Panc1 (cell line): ENCODE results near the gene ANHX. TPM values are rescaled to one million over a fixed set of nuclear protein-coding genes. Genes with fewer than 3 reads are reported as not detected.

Experiments
- ATAC-seq: fragments of 200-7000 bp; cut with Tn5 transposase; 2 replicates; pipeline ENCODE4 v1.9.1; 2020; ENCODE audit warnings: mild to moderate bottlenecking, moderate library complexity
- BruUV-seq: library from RNA; stranded (reverse); fragments of 400-500 nt; replicated peaks from 2 replicates; lab custom pipeline; 2021; lab: Mats Ljungman, UMichigan
- CTCF ChIA-PET: fragments of 300-600 bp; sonication (Branson Sonifier 250); formaldehyde crosslinking; loops from one replicate; lab custom pipeline; 2022; ENCODE audit warnings: antibody characterized with exemption; lab: Charles Lee
- POLR2A ChIA-PET: fragments of 300-600 bp; sonication (Branson Sonifier 250); formaldehyde crosslinking; loops from one replicate; lab custom pipeline; 2022; ENCODE audit warnings: antibody characterized with exemption; lab: Charles Lee
- DNase-seq: peaks from one replicate; pipeline ENCODE4 v3.0.0-alpha.2; 2010; ENCODE audit warnings: low read depth, low spot score
- H3K27ac ChIP-seq: 2 replicates; pipeline ENCODE4 v1.5.1; 2011; ENCODE audit warnings: mild to moderate bottlenecking, low read length, inconsistent platforms
- H3K27me3 ChIP-seq: fragments of 200-500 bp; sonication (Bioruptor generic); 2 replicates; pipeline ENCODE4 v1.6.0; 2014; ENCODE audit warnings: low read length, inconsistent platforms; ENCODE audit not compliant: control insufficient read depth, insufficient read depth
- H3K36me3 ChIP-seq: fragments of 200-500 bp; sonication (Bioruptor generic); 2 replicates; pipeline ENCODE4 v1.5.1; 2014; ENCODE audit warnings: inconsistent platforms, mild to moderate bottlenecking, low read length, moderate library complexity; ENCODE audit not compliant: control insufficient read depth, insufficient read depth
- H3K4me1 ChIP-seq: 2 replicates; pipeline ENCODE4 v1.5.1; 2011; ENCODE audit warnings: inconsistent platforms, mild to moderate bottlenecking, low read length, moderate library complexity; ENCODE audit not compliant: control insufficient read depth, insufficient read depth
- H3K4me3 ChIP-seq, 2 experiments: 2 replicates each; pipeline ENCODE4 v1.5.1; 2011 to 2012; ENCODE audit warnings: low read depth in 2 of 2, low read length in 2 of 2, mild to moderate bottlenecking in 2 of 2, inconsistent platforms in 1 of 2, moderate library complexity in 1 of 2
- H3K9me3 ChIP-seq: fragments of 200-500 bp; sonication (Bioruptor generic); 2 replicates; pipeline ENCODE4 v1.5.1; 2014; ENCODE audit warnings: low read depth, mild to moderate bottlenecking, inconsistent platforms, low read length, moderate library complexity; ENCODE audit not compliant: control insufficient read depth, insufficient read depth
- CTCF ChIP-seq: fragments of 450-650 bp; IDR thresholded peaks from 2 replicates; pipeline ENCODE4 v1.5.1; 2017; ENCODE audit warnings: mild to moderate bottlenecking
- POLR2AphosphoS5 ChIP-seq: IDR thresholded peaks from 2 replicates; pipeline ENCODE4 v1.6.1; 2012; ENCODE audit warnings: mild to moderate bottlenecking, low read depth, low read length, moderate library complexity
- REST ChIP-seq, 2 experiments: IDR thresholded peaks; 2 replicates each; pipeline ENCODE4 v1.6.1; 2011 to 2012; ENCODE audit warnings: low read depth in 2 of 2, control low read depth in 1 of 2, low read length in 1 of 2, mild to moderate bottlenecking in 1 of 2, moderate library complexity in 1 of 2; ENCODE audit not compliant: insufficient read depth in 1 of 2
- SIN3A ChIP-seq: IDR thresholded peaks from 2 replicates; pipeline ENCODE4 v1.6.1; 2012; ENCODE audit warnings: low read depth, mild to moderate bottlenecking, low read length, moderate library complexity, borderline replicate concordance; ENCODE audit not compliant: insufficient read depth
- TCF7L2 ChIP-seq: IDR thresholded peaks from 2 replicates; pipeline ENCODE4 v1.6.1; 2011; ENCODE audit warnings: mild to moderate bottlenecking, low read depth, low read length, inconsistent platforms
- in situ Hi-C: cut with HindIII; loops from 2 replicates; pipeline ENCODE4 v1.10.0; 2016; ENCODE audit warnings: low sequenced_read_pairs, low pct_unique_long_range_greater_than_20kb
- intact Hi-C: fragments of 100-400 bp; cut with micrococcal nuclease; formaldehyde crosslinking; loops from one replicate; pipeline ENCODE4 v1.10.0; 2022; ENCODE audit not compliant: unreplicated experiment
- total RNA-seq: library from RNA; stranded (reverse); gene quantifications from one replicate; pipeline ENCODE4 v1.2.1, GENCODE V29; 2021; ENCODE audit not compliant: unreplicated experiment

Gene ANHX
- total RNA-seq, 1 experiment from 2014 or later = not detected

- CTCF ChIA-PET = no interaction called here
- DNase-seq (no peak), ATAC-seq (no peak)
- H3K4me3 ChIP-seq = no peak overlapping the region
- H3K27ac ChIP-seq = no peak overlapping the region
- BruUV-seq = no TSS peak
- POLR2A ChIA-PET = no interaction called here
- TF ChIP-seq TCF7L2 (no peak), SIN3A (no peak), CTCF (no peak), POLR2AphosphoS5 (no peak), REST (IDR thresholded peaks at IDR 0.05; ENCODE audit: insufficient read depth in 1 of 2, low read depth in 2 of 2, low read length in 1 of 2) (no peak)
- H3K27me3 ChIP-seq = no peaks in the 10 kb centered on the region
- intact Hi-C loops = no loop called here
- no peaks in the 10 kb centered on the region for H3K9me3 ChIP-seq
- H3K36me3 ChIP-seq = no peaks in the 10 kb centered on the region
- H3K4me1 ChIP-seq = no peaks in the 10 kb centered on the region
- in situ Hi-C loops = no loop called here
Observed at GRCh38 chr12:133217219-133217618, 18.5 kb downstream of the ANHX start.

GRCh38 chr12:133215724-133216123 lies 20.0 kb downstream of the ANHX start:
- H3K4me3 ChIP-seq = no peak overlapping the region
- peaks cover 6% of the 10 kb centered on the region; the same call in 1 of the 2 replicates for H3K9me3 ChIP-seq
- H3K4me1 ChIP-seq = no peaks in the 10 kb centered on the region
- no peaks in the 10 kb centered on the region for H3K36me3 ChIP-seq
- H3K27me3 ChIP-seq = no peaks in the 10 kb centered on the region
- POLR2A ChIA-PET = no interaction called here
- no TSS peak for BruUV-seq
- in situ Hi-C loops = no loop called here
- ATAC-seq (no peak), DNase-seq (no peak)
- TF ChIP-seq POLR2AphosphoS5 = no peak
- no peak for TF ChIP-seq REST (IDR thresholded peaks at IDR 0.05; ENCODE audit: insufficient read depth in 1 of 2, low read depth in 2 of 2, low read length in 1 of 2)
- TF ChIP-seq CTCF = no peak
- no peak for TF ChIP-seq SIN3A
- TF ChIP-seq TCF7L2 = no peak
- CTCF ChIA-PET = no interaction called here
- intact Hi-C loops = no loop called here
- H3K27ac ChIP-seq = no peak overlapping the region
